Amygdala (tissue), 56 donors: Measurements from ENCODE around the gene TMEM63B.
"Not testable (repeated sequence)": the region's sequence is repeated elsewhere in the genome, so short reads cannot be mapped to it uniquely, and the experiment has no call there.

Source experiments
- DNase-seq, 56 donors: peaks; one replicate each; lab custom pipeline; 2025; lab: John Stamatoyannopoulos, UW

Gene TMEM63B

DNA sequence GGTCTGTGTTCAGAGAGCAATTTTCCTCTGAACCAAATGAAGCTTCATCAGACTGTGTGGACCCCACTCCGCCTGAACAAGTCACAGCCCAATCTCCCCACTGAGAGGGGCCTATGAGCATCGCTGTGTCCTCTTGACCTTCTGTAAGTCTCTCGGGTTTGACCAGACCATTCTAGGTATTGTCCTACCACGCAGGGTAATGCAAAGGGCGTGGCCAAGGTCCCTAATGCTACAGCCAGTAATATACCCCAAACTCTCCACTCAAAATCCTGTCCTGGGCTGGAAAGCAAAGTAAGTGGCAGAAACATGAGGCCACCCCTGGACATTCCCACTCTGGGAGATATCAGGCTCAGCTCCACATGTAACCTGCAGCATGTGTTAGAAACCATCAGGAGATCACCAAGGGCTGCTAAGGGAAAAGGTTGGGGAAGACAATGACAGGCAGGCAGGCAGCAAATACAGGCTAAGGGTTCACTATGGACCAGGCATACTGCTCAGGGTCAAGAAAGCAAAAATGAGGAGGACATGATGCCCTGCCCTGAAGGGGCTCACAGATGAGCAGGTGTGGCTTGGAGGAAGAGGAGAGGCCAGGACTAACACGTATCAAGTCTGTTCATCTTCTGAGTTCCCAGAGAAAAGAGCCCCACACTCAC, 33.5 kb upstream of the TMEM63B start:
- no peak for DNase-seq

DNA sequence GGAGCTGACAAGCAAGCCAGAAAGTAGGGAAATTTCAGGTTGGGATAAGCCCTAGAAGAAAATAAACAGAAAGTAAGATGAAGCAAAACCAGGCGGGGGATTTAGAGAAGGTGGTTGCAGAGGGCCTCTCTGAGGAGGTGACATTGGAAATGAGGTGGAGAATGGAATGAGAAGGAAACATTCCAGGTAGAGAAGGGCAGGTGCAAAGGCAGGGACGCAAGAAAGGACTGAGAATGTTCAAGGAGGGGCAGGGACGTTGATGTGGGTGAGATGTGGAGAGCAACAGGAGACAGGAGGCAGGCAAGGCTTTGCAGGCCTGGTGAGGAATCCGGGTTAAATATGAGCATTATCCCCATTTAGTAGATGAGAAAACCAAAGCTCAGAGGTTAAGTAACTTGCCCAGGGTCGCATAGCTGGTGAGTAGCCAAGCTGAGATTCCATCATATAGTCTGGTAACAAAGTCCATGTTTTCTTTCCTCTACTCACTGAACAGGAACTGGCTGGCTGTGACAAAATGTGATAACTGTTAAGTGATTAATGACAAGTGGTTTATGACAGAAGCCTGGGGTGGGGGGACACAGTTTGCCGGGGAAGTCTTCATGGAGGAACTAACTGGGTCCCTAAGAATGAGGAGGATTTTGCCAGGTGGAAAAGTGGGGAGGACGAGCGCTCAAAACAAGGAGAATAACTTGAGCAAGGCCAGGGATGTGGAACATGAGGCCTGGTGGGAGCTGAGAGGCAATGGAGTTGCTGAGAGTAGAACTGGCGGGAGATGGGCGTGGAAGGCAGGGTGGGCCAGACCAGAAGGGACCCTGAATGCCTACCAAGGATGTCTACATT, 32.7 kb upstream of the TMEM63B start:
- no peak for DNase-seq

DNA sequence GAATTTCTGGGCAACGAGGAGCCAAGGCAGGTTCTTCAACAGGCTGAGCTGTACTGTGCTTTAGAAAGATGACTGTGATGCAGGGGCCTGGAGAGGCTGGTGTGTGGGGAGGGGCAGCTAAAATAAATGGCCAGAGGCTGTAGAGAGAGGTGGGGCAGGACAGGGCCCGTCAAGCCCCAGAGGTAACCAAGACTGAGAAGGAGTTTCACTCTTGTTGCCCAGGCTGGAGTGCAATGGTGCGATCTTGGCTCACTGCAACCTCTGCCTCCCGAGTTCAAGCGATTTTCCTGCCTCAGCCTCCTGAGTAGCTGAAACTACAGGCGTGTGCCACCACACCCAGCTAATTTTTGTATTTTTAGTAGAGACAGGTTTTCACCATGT, 32.1 kb upstream of the TMEM63B start:
- DNase-seq: not testable (repeated sequence)

DNA sequence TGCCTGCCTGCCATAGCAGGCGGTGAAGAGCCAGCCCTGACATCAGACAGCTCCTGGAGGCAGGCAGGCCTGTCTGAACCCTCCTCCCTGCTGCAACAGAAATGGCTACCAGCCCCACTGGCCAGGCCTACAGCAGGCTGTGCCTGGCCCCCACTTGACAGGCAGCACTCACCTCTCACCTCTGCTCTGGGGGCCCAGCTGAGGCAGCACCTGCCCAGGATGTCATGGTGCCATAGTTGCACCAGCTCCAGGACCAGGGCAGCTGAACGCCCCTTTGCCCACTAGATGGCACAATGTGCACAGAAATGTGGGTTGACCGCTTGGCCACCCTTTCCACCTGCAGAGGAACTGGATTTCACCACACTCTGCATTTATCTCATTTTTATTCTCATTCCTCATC, 30.7 kb upstream of the TMEM63B start:
- peak in 44 of 56 donors; percentile 8 to 82 (median 40) for DNase-seq

DNA sequence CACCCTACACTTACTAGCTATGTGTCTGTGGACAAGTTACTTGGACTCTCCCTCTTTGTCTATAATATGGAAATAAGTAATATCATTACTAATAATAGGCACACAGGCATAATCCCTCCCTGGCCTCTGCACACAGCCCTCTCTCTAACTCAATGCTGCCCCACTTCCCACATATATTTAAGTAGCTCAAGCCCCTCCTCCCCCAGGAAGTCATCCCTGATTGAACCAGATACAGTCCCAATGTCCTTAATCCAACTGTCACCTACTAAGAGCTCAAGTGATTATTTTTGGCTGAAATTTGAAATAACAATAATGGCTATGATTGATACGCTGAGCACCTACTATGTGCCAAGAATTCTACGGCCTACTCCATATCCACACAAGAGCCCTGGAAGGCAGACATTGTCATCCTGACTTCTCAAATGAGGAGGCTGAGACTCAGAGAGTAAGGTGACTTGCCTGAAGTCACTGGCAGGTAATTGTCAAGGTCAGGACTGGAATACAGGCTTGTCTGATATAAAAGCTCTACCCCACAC, 29.5 kb upstream of the TMEM63B start:
- DNase-seq: no peak

DNA sequence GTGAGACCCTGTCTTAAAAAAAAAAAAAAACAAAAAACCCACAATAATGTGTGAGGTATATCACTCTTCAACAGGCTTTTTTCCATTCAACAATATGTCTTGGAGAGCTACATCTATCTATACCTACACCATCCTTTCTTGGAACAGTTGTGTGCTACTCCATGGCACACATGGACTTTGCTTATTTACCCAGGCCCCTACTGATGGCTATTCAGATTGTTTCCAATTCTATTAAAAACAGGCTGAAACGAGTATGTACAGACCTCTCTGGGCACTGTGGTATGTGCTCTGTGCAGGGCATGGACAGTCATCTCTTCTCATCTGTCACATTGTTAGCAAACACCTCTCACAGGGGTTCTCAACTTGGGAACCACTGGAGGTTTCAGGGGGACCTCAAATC, 28.2 kb upstream of the TMEM63B start:
- DNase-seq: no peak

DNA sequence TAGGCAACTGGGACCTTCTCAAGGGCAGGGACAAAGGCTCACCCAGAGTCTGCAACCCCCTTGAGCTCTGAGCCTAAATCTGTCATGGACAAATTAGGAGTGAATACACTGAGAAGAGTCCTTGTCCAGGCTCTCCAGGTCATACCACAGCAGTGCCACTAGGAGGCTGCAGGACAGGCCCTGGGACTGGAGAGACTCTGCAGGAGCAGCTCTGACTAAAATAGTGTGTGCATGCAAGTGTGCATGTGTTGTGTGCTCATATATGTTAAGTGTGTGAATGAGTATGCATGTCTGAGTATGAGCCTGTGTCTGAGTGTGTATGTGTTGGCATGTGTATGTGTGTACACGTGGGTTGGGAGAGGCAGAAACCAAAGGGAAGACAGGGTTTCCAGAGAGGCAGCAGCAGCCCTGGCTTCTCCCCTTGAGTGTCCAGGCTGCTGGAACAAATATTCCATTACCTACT, 27.2 kb upstream of the TMEM63B start:
- DNase-seq: no peak

DNA sequence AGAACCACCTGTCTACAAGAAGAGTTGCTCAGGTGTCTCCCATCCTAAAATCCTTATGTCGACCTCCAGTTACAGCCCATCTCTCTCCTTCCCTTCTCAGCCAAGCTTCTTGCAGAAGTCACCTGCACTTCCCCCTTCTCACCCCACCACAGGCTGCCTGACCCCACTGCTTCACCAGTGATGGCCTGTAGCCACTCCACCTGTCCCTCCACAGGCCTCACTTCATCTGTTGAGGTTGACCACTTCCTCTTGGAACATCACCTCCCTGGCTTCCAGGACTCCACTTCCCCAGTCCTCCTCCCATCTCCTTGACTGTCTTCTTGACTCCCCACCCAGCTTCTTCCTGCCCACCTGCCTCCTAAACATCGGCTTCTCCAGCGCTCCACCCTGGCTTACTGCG, 25.5 kb upstream of the TMEM63B start:
- DNase-seq: no peak

DNA sequence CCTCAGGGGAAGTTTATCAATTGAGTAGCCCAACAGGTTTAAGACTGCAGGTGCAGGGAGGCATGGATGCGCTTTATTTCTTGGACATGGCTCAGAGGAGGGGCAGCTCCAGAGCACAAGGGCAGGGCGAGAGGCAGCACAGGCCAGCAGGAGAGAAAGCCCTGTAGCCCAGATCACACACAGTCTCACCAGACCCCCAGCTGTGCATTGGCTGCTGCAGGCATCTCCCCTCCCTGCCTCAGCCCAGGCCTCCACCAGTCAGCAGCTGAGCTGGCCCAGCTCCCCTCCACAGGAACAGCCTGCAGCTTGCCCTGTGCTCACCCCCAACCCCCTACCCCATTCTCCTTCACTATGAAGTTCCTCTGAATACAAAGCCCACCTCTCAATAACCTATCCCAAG, 24.8 kb upstream of the TMEM63B start:
- no peak for DNase-seq

DNA sequence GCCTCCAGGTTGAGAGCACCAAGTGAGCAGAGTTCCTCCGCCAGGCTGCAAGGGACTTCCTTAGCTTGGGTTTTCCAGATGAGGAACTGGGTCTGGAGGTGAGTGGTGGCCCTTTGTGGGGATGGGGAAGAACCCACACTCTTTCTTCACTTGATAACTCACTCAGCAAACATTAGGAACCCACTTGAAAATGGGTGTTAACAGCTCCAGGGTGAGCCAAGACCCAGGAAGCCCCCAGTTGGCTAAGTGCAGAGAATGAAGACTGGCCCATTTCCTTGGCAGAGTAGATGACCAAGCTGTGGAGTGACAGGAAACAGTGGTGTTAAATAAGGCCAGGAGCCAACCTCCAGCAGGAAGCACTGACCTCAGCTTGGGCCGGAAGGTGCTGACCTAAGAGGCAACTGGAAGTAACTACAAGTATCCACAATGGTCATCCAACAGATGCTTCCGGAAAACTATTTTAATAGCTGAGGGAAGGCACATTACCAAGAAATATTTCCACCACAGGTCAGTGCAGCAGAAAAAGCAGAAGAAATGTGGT, 22.8 kb upstream of the TMEM63B start:
- peak in 12 of 56 donors; percentile 4 to 56 (median 13) for DNase-seq

DNA sequence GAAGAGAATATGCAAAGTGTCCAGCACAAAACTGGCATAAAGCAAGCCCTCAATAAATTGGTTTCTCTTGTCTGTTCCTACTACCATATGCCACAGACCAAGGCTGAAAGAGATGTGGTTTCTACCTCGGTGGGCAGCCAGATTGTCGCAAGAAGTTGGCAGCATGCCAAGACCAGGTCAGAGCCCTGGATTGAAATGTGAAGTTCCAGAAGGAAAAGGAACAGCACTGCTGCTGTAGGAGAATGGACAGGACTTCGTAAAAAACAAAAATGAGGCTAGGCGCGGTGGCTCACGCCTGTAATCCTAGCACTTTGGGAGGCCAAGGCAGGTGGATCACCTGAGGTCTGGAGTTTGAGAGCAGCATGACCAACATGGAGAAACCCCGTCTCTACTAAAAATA, 22.2 kb upstream of the TMEM63B start:
- peak in 2 of 56 donors; percentile 6 to 8 for DNase-seq

DNA sequence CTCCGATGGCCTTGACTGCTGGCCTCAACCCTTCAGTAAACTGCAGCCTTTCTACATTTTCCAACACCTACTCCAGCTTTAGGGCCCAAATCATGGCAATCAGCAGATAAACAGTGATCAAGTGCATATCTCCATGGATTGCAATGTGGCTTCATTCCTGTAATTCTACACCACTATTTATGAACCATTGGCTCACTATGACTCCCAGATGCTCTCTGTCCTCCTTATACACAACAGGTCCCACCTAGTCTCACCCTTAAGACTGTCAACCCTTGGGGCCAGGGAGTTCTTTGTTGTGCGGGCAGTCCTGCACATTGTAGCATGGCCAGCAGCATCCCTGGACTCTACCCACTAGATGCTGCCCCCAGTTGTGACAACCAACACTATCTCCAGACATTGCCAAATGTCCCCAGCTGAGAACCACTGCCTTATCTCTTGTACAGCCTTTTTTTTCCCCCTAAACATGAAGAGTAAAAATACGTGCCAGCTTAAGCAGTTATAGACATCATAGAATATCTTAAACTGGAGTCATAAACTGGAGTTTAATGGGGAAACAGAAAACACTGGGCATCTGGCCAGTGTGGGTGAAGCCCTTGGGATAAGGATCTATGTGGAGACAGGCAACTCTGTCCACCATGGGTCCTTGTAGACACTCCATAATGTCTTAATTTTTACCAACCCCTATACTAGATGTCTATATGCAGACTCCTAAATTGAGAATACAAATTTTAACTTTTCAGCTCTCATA, 21.2 kb upstream of the TMEM63B start:
- DNase-seq: no peak

DNA sequence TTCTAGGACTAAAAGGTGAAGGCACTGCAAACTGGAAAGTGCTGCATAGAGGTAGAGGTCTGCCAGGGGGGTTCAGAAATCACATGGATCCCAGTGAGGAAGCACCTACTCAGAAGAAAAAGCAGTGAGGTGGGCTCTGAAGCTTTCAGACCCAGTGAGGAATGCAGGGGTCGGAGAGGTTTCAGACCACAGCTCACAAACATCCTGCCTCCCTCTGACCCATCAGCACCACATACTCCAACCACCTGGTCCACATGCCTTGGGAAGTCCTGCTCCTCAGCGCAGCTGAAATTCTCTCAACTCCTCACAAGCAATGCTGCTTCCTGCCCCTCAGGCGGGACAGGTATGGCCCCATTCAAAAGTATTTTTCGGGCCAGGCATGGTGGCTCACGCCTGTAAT, 20.3 kb upstream of the TMEM63B start:
- DNase-seq: no peak

DNA sequence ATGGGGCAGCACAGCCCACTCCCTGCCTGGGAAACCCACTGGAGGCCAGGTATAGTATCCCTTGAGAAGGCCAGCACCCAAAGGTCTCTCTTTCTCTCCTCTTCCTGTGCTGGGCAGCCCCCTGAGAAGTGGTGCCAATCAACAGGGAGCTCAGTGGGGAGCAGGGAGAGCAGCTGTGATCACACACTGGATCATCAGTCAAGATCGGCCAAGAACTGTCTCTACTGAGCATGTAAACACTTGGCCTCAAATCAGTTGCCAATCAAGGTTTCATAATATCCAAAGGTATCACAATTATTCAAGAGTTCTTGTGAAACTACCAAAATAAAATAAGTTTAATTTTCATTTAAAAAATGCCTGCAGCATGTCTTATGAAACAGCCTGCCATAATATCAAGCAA, 18.9 kb upstream of the TMEM63B start:
- no peak for DNase-seq

DNA sequence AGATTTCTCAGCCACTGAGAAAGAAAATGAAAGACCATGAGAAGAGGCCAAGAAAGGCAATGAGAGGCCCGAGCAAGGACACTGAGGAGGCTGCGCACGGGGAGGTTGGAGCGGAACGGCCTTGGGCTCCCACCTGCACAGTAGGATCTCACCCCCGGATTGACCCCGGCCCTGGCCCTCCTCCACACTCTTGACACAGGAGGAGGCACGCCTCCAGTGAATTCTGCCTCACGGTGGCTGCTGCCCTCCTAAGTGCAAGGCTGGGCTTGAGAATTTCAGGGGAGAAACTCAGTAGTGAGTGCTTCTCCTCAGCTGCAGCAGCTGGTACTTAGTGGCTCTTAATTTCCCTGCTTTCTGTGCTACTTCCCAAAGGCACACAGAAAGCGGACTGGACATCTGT, 18.1 kb upstream of the TMEM63B start:
- no peak for DNase-seq

DNA sequence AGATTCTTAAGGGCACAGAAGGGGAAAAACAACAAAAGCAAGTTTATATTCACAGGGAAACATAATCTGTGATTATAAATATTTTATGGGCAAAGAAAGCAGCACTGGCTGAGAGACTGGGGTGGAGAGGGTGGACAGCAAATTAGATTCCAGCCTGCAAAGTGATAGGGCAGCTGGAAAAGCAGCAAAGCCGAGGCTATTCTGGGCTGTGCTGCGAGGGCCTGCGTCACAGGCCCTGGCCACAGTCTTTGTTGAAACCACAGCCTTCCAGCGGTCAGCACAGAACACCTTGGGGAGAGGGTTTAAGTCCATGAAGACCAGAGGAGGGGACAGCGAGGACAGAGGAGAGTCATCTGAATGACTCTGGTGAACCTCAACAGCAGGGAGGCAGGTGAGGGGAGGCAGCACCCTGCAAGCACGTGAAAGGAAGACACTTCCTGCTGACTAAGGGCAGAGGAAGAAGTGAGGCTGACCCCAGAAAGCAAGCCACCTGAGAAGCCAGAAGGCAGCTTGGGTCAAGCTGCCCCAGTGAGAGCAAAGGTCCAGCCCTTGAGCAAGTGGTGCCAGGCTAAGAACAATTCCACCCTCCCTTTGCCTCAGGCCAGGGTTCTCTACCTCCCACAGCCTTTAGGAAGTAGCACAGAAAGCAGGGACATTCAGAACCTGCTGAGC, 17.2 kb upstream of the TMEM63B start:
- no peak for DNase-seq

DNA sequence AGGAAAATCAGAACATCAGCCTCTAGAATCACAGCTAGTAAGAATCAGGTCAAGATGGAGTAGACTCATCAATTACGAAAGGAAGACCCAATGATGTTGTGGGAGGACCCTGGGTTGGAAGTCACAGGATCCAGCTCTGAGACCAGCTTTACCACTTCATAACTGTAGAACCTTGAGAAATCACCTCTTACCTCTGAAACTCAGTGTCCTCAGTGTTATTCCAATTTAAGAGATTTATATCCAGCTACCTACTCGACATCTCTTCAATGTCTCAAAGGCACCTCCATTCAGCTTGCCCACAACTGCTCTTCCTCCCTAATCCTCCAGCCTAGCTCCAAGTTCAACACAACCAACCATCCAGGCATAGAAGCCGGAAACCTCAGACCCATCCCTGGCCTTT, 16.4 kb upstream of the TMEM63B start:
- DNase-seq: no peak

DNA sequence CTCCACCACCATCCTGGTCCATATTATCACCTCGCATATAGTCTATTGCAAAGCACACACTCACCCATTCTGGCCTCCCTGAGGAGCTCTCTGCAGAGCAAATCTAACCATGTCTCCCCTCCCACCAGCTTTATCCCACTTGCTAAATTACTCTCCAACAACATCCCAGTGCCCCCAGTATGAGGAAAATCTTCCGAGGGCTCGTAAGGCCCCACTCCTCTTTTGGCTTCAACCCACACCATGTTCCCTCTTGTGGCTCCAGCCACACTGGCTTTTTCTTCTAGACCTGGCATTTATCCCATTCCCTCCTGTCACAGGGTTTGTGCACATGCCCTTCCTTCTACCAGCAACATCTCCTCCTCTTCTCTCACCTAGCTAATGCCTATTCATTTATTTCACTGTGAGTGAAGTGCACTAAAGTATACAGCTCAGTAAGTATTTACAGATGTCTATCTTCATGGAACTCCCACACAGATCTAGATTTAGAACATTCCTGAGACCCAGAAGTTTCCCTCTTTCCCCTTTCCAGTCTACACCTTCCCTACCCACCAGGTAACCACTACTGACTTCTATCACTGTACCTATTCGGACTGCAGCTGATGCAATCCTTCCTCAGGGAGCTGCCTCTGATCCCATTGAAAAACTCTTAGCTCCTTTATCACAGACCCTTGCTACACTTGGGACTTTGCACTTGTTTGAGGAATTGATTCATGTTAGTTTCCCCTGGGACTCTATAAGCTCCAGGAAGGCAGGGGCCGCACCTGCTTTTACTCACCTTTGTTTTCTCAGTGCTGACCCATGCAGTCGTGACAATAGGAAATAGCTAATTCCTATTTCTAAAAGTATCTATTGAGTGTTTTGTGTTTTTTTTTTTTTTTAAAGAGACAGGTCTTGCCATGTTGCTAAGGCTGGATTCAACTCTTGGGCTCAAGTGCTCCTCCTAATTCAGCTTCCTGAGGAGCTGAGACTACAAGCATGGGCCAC, 15.6 kb upstream of the TMEM63B start:
- no peak for DNase-seq

DNA sequence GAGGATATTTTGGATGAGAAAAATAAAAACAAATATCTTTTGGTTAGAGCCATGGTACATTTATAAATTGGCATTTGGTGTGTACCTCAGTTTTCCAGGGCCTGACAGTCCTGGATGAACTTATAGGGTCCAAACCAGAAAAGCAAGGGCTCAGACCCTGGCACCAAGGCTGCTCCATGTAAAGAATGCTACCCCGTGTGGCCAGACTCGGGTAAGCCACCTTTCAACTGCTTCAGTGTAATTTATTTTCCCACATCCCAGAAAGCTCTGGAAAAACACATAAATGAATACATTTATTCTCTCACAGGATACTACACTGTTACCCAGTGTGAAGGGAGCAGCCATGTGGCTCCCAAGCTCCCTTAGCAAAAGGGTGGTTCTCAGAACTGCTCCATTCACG, 13.9 kb upstream of the TMEM63B start:
- no peak for DNase-seq
